K562 (cell line): Measurements from ENCODE around the gene SGPL1. TPM values are rescaled to one million over a fixed set of nuclear protein-coding genes. Genes with fewer than 3 reads are reported as not detected.

Source experiments
- CBFA2T3 ChIP-seq: fragments of 450-650 bp; IDR thresholded peaks from 2 replicates; pipeline ENCODE4 v1.6.1; 2017
- CEBPG ChIP-seq, 3 experiments: fragments of 200-800 bp in 1 of 3; sonication (Bioruptor generic) in 1 of 3; sonication (generic) in 1 of 3; formaldehyde crosslinking in 1 of 3; IDR thresholded peaks in 2 of 3; conservative IDR thresholded peaks in 1 of 3; 2 replicates each; pipeline versions ENCODE4 v1.6.1 to v1.8.0; 2016 to 2022; ENCODE audit warnings: missing compliant biosample characterization in 2 of 3, missing genetic modification characterization in 2 of 3, mild to moderate bottlenecking in 1 of 3, missing genetic modification reagents in 1 of 3
- NR4A1 ChIP-seq, 2 experiments: fragments of 250-450 bp in 1 of 2; fragments of 450-650 bp in 1 of 2; sonication (Bioruptor Pico) in 1 of 2; IDR thresholded peaks; 2 replicates each; pipeline versions ENCODE4 v1.4.0 to v1.6.1; 2016 to 2020; ENCODE audit warnings: mild to moderate bottlenecking in 2 of 2, missing compliant biosample characterization in 1 of 2, missing genetic modification characterization in 1 of 2, moderate library complexity in 1 of 2
- RCOR1 ChIP-seq, 2 experiments: IDR thresholded peaks; 2 replicates each; pipeline ENCODE4 v1.6.1; 2012; ENCODE audit warnings: low read depth in 2 of 2, low read length in 2 of 2, borderline replicate concordance in 1 of 2, improper control_type of control experiment in 1 of 2
- REST ChIP-seq, 2 experiments: fragments of 450-650 bp; formaldehyde crosslinking in 1 of 2; IDR thresholded peaks; 2 replicates each; pipeline versions ENCODE4 v1.4.0 to v1.6.1; 2014 to 2020; ENCODE audit warnings: mild to moderate bottlenecking in 2 of 2, borderline replicate concordance in 1 of 2, low read depth in 1 of 2
- SPI1 ChIP-seq: IDR thresholded peaks from 2 replicates; pipeline ENCODE4 v1.6.1; 2011; ENCODE audit warnings: low read depth, low read length, control low read depth, borderline replicate concordance
- TEAD1 ChIP-seq, 2 experiments: fragments of 450-650 bp in 1 of 2; sonication (generic) in 1 of 2; formaldehyde crosslinking; IDR thresholded peaks; 2 replicates each; pipeline versions ENCODE4 v1.4.0 to v1.8.0; 2020 to 2022; ENCODE audit warnings: mild to moderate bottlenecking in 2 of 2, missing genetic modification reagents in 1 of 2
- ZZZ3 ChIP-seq: fragments of 450-650 bp; IDR thresholded peaks from 2 replicates; pipeline ENCODE4 v1.6.1; 2016; ENCODE audit warnings: antibody characterized with exemption, mild to moderate bottlenecking, moderate library complexity
- polyA plus RNA-seq, 8 experiments: library from polyadenylated mRNA; depleted of rRNA in 4 of 8; stranded (reverse) in 5 of 8; unstranded in 3 of 8; fragments of >200 nt; fragmentation: Nextera tagmentation in 2 of 8; fragmentation: Illumina TruSeq in 1 of 8; extraction: Ambion mirVana in 2 of 8; extraction: Trizol in 1 of 8; gene quantifications; 2 replicates each; pipeline versions ENCODE4 v1.2.1 to v1.2.3, GENCODE V29; 2011 to 2014; ENCODE audit warnings: inconsistent platforms in 1 of 8, missing spikeins in 1 of 8
- total RNA-seq, 7 experiments: library from RNA; depleted of rRNA in 6 of 7; stranded (reverse); fragments of >200 nt in 6 of 7; fragmentation: Illumina TruSeq in 2 of 7; extraction: Trizol in 2 of 7; gene quantifications; 2 replicates each; pipeline versions ENCODE4 v1.2.1 to v1.2.3, GENCODE V29; 2011 to 2021; ENCODE audit warnings: low replicate concordance in 1 of 7
- TF ChIP-seq, protein P1 (sequence below): fragments of 450-650 bp; IDR thresholded peaks from 2 replicates; pipeline ENCODE4 v1.6.1; 2016; ENCODE audit warnings: borderline replicate concordance
- TF ChIP-seq, protein P2 (sequence below), 2 experiments: fragments of 450-650 bp; IDR thresholded peaks; 2 replicates each; pipeline ENCODE4 v1.6.1; 2016

The SGPL1 gene
- total and polyA plus RNA-seq, 9 of the 15 experiments (the other 6 are each of a cell fraction or from before 2014, with no cell fraction given): 6.0 to 18.0 (median 8.7) TPM

DNA sequence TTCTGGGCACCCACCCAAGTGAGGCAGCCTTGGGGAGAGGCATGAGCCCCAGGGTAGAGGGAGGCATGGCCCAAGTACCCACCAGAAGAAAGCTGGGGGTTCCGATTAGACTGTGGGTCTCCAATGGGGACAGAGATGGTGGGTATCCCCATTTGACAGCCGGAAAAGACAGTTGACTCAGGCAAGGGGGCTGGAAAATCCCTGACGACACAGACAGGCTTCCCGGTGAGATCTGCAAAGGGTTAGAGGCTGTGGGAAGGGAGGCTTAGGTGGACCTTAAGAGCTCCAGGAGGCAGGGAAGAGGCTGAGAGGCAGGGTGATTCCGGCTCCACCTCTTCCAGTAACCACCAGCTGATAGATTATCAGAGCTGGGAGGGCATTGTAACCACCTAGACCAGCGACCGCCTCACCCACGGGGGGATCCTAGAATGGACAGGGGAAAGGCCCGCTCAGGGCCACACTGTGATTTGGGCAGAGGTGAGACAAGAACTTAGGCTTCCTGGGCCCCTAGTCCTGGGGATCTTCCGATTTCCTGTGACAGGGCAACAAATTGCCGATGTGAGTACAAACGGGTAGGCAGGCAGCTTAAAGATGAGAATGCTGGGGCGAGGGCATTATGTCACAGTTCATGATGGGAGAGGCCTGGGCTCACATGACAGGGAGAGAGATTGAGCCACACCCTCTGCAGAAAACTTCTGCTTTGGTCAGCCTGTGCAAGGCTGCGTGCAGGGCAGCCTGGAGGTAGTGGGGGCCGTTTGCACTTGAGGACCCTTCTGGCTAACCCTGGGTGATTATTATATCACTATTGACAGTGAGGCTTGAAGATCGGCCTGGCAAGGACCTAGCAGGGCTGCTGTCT, 36.0 kb upstream of the SGPL1 start (continued):
- TF ChIP-seq, protein P1, sequence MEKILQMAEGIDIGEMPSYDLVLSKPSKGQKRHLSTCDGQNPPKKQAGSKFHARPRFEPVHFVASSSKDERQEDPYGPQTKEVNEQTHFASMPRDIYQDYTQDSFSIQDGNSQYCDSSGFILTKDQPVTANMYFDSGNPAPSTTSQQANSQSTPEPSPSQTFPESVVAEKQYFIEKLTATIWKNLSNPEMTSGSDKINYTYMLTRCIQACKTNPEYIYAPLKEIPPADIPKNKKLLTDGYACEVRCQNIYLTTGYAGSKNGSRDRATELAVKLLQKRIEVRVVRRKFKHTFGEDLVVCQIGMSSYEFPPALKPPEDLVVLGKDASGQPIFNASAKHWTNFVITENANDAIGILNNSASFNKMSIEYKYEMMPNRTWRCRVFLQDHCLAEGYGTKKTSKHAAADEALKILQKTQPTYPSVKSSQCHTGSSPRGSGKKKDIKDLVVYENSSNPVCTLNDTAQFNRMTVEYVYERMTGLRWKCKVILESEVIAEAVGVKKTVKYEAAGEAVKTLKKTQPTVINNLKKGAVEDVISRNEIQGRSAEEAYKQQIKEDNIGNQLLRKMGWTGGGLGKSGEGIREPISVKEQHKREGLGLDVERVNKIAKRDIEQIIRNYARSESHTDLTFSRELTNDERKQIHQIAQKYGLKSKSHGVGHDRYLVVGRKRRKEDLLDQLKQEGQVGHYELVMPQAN: no peak
- TF ChIP-seq CEBPG (CRISPR knock-in tag; IDR thresholded peaks at IDR 0.05): no peak
- TF ChIP-seq CEBPG (tag; conservative IDR thresholded peaks at IDR 0.05 in 1 of 2, IDR thresholded peaks at IDR 0.05 in 1 of 2): 0 out of 4 replicates have a peak, but pooled peaks of 1 of the 2 experiments have one; percentile 16
- no peak for TF ChIP-seq ZZZ3
- no peak for TF ChIP-seq SPI1
- TF ChIP-seq TEAD1 (CRISPR knock-in tag; IDR thresholded peaks at IDR 0.05): no peak
- TF ChIP-seq REST (IDR thresholded peaks at IDR 0.05; ENCODE audit: borderline replicate concordance): no peak
- no peak for TF ChIP-seq REST (CRISPR knock-in tag; IDR thresholded peaks at IDR 0.05; ENCODE audit: low read depth)
- no peak for TF ChIP-seq NR4A1 (CRISPR knock-in tag; IDR thresholded peaks at IDR 0.05)
- TF ChIP-seq NR4A1 (tag; IDR thresholded peaks at IDR 0.05): no peak
- TF ChIP-seq CBFA2T3: no peak
- TF ChIP-seq, protein P2, sequence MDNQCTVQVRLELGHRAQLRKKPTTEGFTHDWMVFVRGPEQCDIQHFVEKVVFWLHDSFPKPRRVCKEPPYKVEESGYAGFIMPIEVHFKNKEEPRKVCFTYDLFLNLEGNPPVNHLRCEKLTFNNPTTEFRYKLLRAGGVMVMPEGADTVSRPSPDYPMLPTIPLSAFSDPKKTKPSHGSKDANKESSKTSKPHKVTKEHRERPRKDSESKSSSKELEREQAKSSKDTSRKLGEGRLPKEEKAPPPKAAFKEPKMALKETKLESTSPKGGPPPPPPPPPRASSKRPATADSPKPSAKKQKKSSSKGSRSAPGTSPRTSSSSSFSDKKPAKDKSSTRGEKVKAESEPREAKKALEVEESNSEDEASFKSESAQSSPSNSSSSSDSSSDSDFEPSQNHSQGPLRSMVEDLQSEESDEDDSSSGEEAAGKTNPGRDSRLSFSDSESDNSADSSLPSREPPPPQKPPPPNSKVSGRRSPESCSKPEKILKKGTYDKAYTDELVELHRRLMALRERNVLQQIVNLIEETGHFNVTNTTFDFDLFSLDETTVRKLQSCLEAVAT (IDR thresholded peaks at IDR 0.05): no peak
- TF ChIP-seq RCOR1 (IDR thresholded peaks at IDR 0.05; ENCODE audit: borderline replicate concordance in 1 of 2, low read depth in 2 of 2, low read length in 2 of 2): peak in 1 of 2 experiments; percentile 33; a peak in 1 of 4 replicates
